WTC11 (cell line): Measurements from ENCODE around the gene AFAP1L1. TPM values are rescaled to one million over a fixed set of nuclear protein-coding genes. Genes with fewer than 3 reads are reported as not detected.

ENCODE experiments used
- ATAC-seq: fragments of 200-7000 bp; cut with Tn5 transposase; 2 replicates; pipeline ENCODE4 v1.10.0; 2021; ENCODE audit warnings: mild to moderate bottlenecking, moderate library complexity
- CTCF ChIA-PET: fragments of 300-600 bp; sonication (Branson Sonifier 250); formaldehyde crosslinking; loops from one replicate; lab custom pipeline; 2021; ENCODE audit warnings: antibody characterized with exemption; lab: Charles Lee
- POLR2A ChIA-PET: fragments of 350-600 bp; sonication (Branson Sonifier 250); formaldehyde crosslinking; loops from one replicate; lab custom pipeline; 2021; ENCODE audit warnings: antibody characterized with exemption; lab: Charles Lee
- DNase-seq: peaks from one replicate; pipeline ENCODE4 v3.0.0; 2021; ENCODE audit warnings: low spot score
- H3K27ac Mint-ChIP-seq: 2 replicates; pipeline ENCODE4 v1.8.0; 2021; ENCODE audit warnings: mixed read lengths
- H3K27me3 Mint-ChIP-seq: 2 replicates; pipeline ENCODE4 v1.8.0; 2021; ENCODE audit warnings: low read depth, mild to moderate bottlenecking, moderate library complexity, mixed read lengths
- H3K36me3 Mint-ChIP-seq: 2 replicates; pipeline ENCODE4 v1.8.0; 2021; ENCODE audit warnings: mixed read lengths
- H3K4me1 Mint-ChIP-seq: 2 replicates; pipeline ENCODE4 v1.8.0; 2022; ENCODE audit warnings: mixed read lengths
- H3K4me3 Mint-ChIP-seq: 2 replicates; pipeline ENCODE4 v1.8.0; 2021; ENCODE audit warnings: mild to moderate bottlenecking, moderate library complexity, mixed read lengths
- H3K9me3 Mint-ChIP-seq: 2 replicates; pipeline ENCODE4 v1.8.0; 2021; ENCODE audit warnings: mixed read lengths
- CREM ChIP-seq: sonication (generic); formaldehyde crosslinking; IDR thresholded peaks from 2 replicates; pipeline ENCODE4 v1.8.1; 2022; ENCODE audit warnings: mild to moderate bottlenecking, missing genetic modification reagents, moderate library complexity
- EMX1 ChIP-seq: fragments of 250-450 bp; sonication (Bioruptor Pico); IDR thresholded peaks from 2 replicates; pipeline ENCODE4 v1.8.0; 2021; ENCODE audit warnings: mild to moderate bottlenecking
- GABPB1 ChIP-seq: sonication (generic); formaldehyde crosslinking; IDR thresholded peaks from 2 replicates; pipeline ENCODE4 v1.8.1; 2023; ENCODE audit warnings: mild to moderate bottlenecking, missing genetic modification reagents
- GTF2I ChIP-seq: fragments of 250-450 bp; sonication (Bioruptor Pico); conservative IDR thresholded peaks from 2 replicates; pipeline ENCODE4 v1.4.0; 2021; ENCODE audit warnings: mild to moderate bottlenecking
- HMGXB4 ChIP-seq: sonication (generic); formaldehyde crosslinking; IDR thresholded peaks from 2 replicates; pipeline ENCODE4 v1.8.1; 2023; ENCODE audit warnings: mild to moderate bottlenecking, moderate library complexity, missing genetic modification reagents
- IRF2 ChIP-seq: sonication (generic); formaldehyde crosslinking; IDR thresholded peaks from 2 replicates; pipeline ENCODE4 v1.8.0; 2022; ENCODE audit warnings: low read depth, missing genetic modification reagents, borderline replicate concordance
- NFYB ChIP-seq: sonication (generic); formaldehyde crosslinking; conservative IDR thresholded peaks from 2 replicates; pipeline ENCODE4 v1.8.0; 2022; ENCODE audit warnings: low read depth, missing genetic modification reagents
- TP53 ChIP-seq: sonication (generic); formaldehyde crosslinking; IDR thresholded peaks from 2 replicates; pipeline ENCODE4 v1.8.1; 2023; ENCODE audit warnings: mild to moderate bottlenecking, missing genetic modification reagents
- ZNF121 ChIP-seq: sonication (generic); formaldehyde crosslinking; IDR thresholded peaks from 2 replicates; pipeline ENCODE4 v1.8.0; 2023; ENCODE audit warnings: missing genetic modification reagents
- ZNF317 ChIP-seq: sonication (generic); formaldehyde crosslinking; IDR thresholded peaks from 2 replicates; pipeline ENCODE4 v1.8.1; 2023; ENCODE audit warnings: low read depth, mild to moderate bottlenecking, moderate library complexity, missing genetic modification reagents, borderline replicate concordance
- ZNF671 ChIP-seq: fragments of 250-450 bp; sonication (Bioruptor Pico); IDR thresholded peaks from 2 replicates; pipeline ENCODE4 v1.8.0; 2021; ENCODE audit warnings: mild to moderate bottlenecking
- total RNA-seq: library from RNA; stranded (reverse); gene quantifications from 3 replicates; pipeline ENCODE4 v1.2.3, GENCODE V29; 2021
- TF ChIP-seq, protein P1 (sequence below): sonication (generic); formaldehyde crosslinking; IDR thresholded peaks from 2 replicates; pipeline ENCODE4 v1.8.0; 2022; ENCODE audit warnings: mild to moderate bottlenecking, missing genetic modification reagents
- TF ChIP-seq, protein P2 (sequence below): fragments of 200-600 bp; IDR thresholded peaks from 2 replicates; pipeline ENCODE4 v1.8.0; 2022; ENCODE audit warnings: antibody characterized with exemption
- TF ChIP-seq, protein P3 (sequence below): fragments of 250-450 bp; sonication (Bioruptor Pico); conservative IDR thresholded peaks from 2 replicates; pipeline ENCODE4 v1.9.0; 2021; ENCODE audit warnings: mild to moderate bottlenecking
- TF ChIP-seq, protein P4 (sequence below): sonication (generic); formaldehyde crosslinking; conservative IDR thresholded peaks from 2 replicates; pipeline ENCODE4 v1.8.1; 2022; ENCODE audit warnings: mild to moderate bottlenecking, missing genetic modification reagents
- TF ChIP-seq, protein P5 (sequence below): fragments of 250-450 bp; sonication (Bioruptor Pico); IDR thresholded peaks from 2 replicates; pipeline ENCODE4 v1.9.0; 2021; ENCODE audit warnings: mild to moderate bottlenecking

Gene AFAP1L1
- total RNA-seq, 1 experiment from 2014 or later = 8.4 TPM

DNA sequence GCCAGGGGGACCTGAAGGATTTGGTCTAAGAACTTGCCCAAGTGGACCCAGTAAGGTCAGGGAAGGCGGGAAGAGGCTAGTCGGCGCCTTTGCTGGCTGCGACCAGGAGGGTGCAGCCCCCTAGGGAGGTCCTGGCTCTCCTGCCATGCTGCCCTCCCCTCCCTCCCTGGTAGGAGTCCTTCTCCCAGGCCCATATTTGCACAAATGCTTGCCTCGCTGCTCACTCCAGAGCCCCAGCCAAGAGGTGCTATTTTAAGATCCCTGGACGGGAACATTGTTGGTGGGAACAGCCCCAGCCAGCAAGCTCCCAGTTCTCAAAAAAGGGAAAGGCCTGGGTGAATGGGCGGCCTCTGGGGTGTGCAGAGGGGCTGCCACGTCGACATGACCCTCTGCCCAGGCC lies 111.7 kb downstream of the AFAP1L1 start:
- no peak overlapping the region for H3K27ac Mint-ChIP-seq
- peaks cover 12% of the 10 kb centered on the region for H3K4me1 Mint-ChIP-seq
- H3K36me3 Mint-ChIP-seq = no peaks in the 10 kb centered on the region
- TF ChIP-seq ZNF671 (no peak), IRF2 (CRISPR knock-in tag) (no peak), ZNF121 (CRISPR knock-in tag) (no peak)
- TF ChIP-seq, protein P1, sequence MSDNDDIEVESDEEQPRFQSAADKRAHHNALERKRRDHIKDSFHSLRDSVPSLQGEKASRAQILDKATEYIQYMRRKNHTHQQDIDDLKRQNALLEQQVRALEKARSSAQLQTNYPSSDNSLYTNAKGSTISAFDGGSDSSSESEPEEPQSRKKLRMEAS (CRISPR knock-in tag) = no peak
- TF ChIP-seq, all 79 proteins: peak for 0
- CTCF ChIA-PET = interaction anchor here (1.0 to 3.5 kb wide), 4 partner anchors 41 to 235 kb away, joined by 3 to 110 read pairs (median 12); no protein-coding TSS in a partner anchor
- no peaks in the 10 kb centered on the region for H3K27me3 Mint-ChIP-seq
- DNase-seq (no peak), ATAC-seq (no peak)
- H3K9me3 Mint-ChIP-seq = peaks cover 2% of the 10 kb centered on the region
- POLR2A ChIA-PET = no interaction called here
- H3K4me3 Mint-ChIP-seq = no peak overlapping the region

- ChIA-PET CTCF (interaction anchor here (0.9 to 4.1 kb wide), 8 partner anchors 15 to 179 kb away, joined by 3 to 27 read pairs (median 5); no protein-coding TSS in a partner anchor), POLR2A (interaction anchor here (0.5 to 1.2 kb wide), 2 partner anchors 19 to 41 kb away, joined by 3 to 4 read pairs; partner anchors contain the start of gene GRPEL2)
- ATAC-seq (no peak), DNase-seq (no peak)
- Mint-ChIP-seq H3K4me1 (peaks cover 9% of the 10 kb centered on the region), H3K9me3 (peaks cover 5% of the 10 kb centered on the region), H3K4me3 (no peak overlapping the region), H3K27ac (no peak overlapping the region), H3K36me3 (no peaks in the 10 kb centered on the region), H3K27me3 (no peaks in the 10 kb centered on the region)
- TF ChIP-seq ZNF317 (CRISPR knock-in tag) = no peak
- TF ChIP-seq, protein P2, sequence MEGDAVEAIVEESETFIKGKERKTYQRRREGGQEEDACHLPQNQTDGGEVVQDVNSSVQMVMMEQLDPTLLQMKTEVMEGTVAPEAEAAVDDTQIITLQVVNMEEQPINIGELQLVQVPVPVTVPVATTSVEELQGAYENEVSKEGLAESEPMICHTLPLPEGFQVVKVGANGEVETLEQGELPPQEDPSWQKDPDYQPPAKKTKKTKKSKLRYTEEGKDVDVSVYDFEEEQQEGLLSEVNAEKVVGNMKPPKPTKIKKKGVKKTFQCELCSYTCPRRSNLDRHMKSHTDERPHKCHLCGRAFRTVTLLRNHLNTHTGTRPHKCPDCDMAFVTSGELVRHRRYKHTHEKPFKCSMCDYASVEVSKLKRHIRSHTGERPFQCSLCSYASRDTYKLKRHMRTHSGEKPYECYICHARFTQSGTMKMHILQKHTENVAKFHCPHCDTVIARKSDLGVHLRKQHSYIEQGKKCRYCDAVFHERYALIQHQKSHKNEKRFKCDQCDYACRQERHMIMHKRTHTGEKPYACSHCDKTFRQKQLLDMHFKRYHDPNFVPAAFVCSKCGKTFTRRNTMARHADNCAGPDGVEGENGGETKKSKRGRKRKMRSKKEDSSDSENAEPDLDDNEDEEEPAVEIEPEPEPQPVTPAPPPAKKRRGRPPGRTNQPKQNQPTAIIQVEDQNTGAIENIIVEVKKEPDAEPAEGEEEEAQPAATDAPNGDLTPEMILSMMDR = no peak
- TF ChIP-seq GABPB1 (CRISPR knock-in tag) = no peak
- TF ChIP-seq HMGXB4 = no peak
- TF ChIP-seq GTF2I (CRISPR knock-in tag) = no peak
- TF ChIP-seq, protein P3, sequence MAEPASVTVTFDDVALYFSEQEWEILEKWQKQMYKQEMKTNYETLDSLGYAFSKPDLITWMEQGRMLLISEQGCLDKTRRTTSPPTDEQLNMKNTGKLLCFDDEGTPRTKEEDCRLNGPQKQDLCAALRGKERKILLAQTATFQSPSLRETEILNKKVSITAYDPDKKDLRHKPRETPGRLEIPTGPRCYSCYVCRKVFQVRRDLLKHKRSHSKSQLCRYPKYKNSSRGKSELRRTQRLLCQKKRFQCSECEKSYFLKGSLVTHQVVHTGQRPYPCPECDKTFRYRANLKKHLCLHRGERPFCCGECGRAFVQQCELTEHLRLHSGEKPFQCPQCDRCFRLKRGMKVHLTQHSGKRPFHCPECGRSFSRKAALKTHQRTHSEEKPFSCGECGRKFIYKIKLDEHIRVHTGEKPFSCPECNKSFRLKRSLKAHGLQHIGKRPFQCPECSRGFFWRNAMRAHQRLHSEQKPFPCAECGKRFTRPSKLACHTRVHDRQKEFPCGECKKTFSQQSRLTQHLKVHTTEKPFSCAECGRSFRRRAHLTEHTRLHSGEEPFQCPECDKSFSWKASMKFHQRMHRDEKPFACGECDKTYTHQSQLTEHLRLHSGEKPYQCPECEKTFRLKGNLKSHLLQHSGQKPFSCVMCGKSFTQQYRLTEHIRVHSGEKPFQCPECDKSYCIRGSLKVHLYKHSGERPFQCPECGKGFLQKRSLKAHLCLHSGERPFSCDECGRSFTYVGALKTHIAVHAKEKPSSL (CRISPR knock-in tag) = no peak
- no peak for TF ChIP-seq CREM (CRISPR knock-in tag)
- TF ChIP-seq, protein P4, sequence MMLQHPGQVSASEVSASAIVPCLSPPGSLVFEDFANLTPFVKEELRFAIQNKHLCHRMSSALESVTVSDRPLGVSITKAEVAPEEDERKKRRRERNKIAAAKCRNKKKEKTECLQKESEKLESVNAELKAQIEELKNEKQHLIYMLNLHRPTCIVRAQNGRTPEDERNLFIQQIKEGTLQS (CRISPR knock-in tag) = no peak
- TF ChIP-seq, protein P5, sequence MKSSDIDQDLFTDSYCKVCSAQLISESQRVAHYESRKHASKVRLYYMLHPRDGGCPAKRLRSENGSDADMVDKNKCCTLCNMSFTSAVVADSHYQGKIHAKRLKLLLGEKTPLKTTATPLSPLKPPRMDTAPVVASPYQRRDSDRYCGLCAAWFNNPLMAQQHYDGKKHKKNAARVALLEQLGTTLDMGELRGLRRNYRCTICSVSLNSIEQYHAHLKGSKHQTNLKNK (CRISPR knock-in tag) = no peak
- no peak for TF ChIP-seq TP53 (CRISPR knock-in tag)
- TF ChIP-seq EMX1 (CRISPR knock-in tag) = no peak
- TF ChIP-seq NFYB (CRISPR knock-in tag) = no peak
Observed at GRCh38 chr5:149386166-149386565, 114.5 kb downstream of the AFAP1L1 start.
